SK-N-SH treated with all-trans-retinoic acid at 6 μM for 48 hours (cell line): ENCODE data around the gene TRIM60.
"Not testable (repeated sequence)": the region's sequence is repeated elsewhere in the genome, so short reads cannot be mapped to it uniquely, and the experiment has no call there.

Source experiments
- ATAC-seq: fragments of 200-7000 bp; cut with Tn5 transposase; 3 replicates; pipeline ENCODE4 v1.9.1; 2020; ENCODE audit warnings: mild to moderate bottlenecking, moderate library complexity
- ARNTL ChIP-seq: fragments of 450-650 bp; formaldehyde crosslinking; IDR thresholded peaks from 2 replicates; pipeline ENCODE4 v1.5.0; 2020; ENCODE audit warnings: low read depth, mild to moderate bottlenecking, moderate library complexity, borderline replicate concordance
- CSDC2 ChIP-seq: fragments of 250-450 bp; sonication (Bioruptor Pico); IDR thresholded peaks from 2 replicates; pipeline ENCODE4 v1.5.0; 2020; ENCODE audit warnings: mild to moderate bottlenecking, moderate library complexity
- CSRNP3 ChIP-seq: fragments of 250-450 bp; sonication (Bioruptor Pico); IDR thresholded peaks from 2 replicates; pipeline ENCODE4 v1.5.1; 2021; ENCODE audit warnings: mild to moderate bottlenecking, moderate library complexity
- ESRRG ChIP-seq: fragments of 250-450 bp; sonication (Bioruptor Pico); IDR thresholded peaks from 2 replicates; pipeline ENCODE4 v1.6.1; 2021; ENCODE audit warnings: mild to moderate bottlenecking
- GLIS3 ChIP-seq: fragments of 250-450 bp; sonication (Bioruptor Pico); IDR thresholded peaks from 2 replicates; pipeline ENCODE4 v1.5.0; 2020; ENCODE audit warnings: mild to moderate bottlenecking, moderate library complexity
- ISL1 ChIP-seq: fragments of 250-450 bp; sonication (Bioruptor Pico); IDR thresholded peaks from 2 replicates; pipeline ENCODE4 v2.1.2; 2022; ENCODE audit warnings: mild to moderate bottlenecking, moderate library complexity
- OSR1 ChIP-seq: fragments of 250-450 bp; sonication (Bioruptor Pico); IDR thresholded peaks from 2 replicates; pipeline ENCODE4 v1.8.0; 2022; ENCODE audit warnings: moderate library complexity, mild to moderate bottlenecking, inconsistent platforms
- PATZ1 ChIP-seq: fragments of 250-450 bp; sonication (Bioruptor Pico); IDR thresholded peaks from 2 replicates; pipeline ENCODE4 v1.8.0; 2020; ENCODE audit warnings: mild to moderate bottlenecking, moderate library complexity, borderline replicate concordance
- PPARA ChIP-seq: fragments of 250-450 bp; sonication (Bioruptor Pico); IDR thresholded peaks from 2 replicates; pipeline ENCODE4 v1.5.0; 2020; ENCODE audit warnings: mild to moderate bottlenecking, borderline replicate concordance
- RARB ChIP-seq: fragments of 250-450 bp; sonication (Bioruptor Pico); IDR thresholded peaks from 2 replicates; pipeline ENCODE4 v1.8.0; 2021; ENCODE audit warnings: mild to moderate bottlenecking, moderate library complexity
- SNAI2 ChIP-seq: fragments of 250-450 bp; sonication (Bioruptor Pico); IDR thresholded peaks from 2 replicates; pipeline ENCODE4 v1.5.0; 2020; ENCODE audit warnings: mild to moderate bottlenecking, moderate library complexity
- TCF4 ChIP-seq: fragments of 250-450 bp; sonication (Bioruptor Pico); IDR thresholded peaks from 2 replicates; pipeline ENCODE4 v1.8.0; 2021; ENCODE audit warnings: mild to moderate bottlenecking, moderate library complexity, borderline replicate concordance
- TOX ChIP-seq: fragments of 250-450 bp; sonication (Bioruptor Pico); IDR thresholded peaks from 2 replicates; pipeline ENCODE4 v1.8.0; 2021; ENCODE audit warnings: mild to moderate bottlenecking, moderate library complexity, borderline replicate concordance
- TSHZ2 ChIP-seq: fragments of 250-450 bp; sonication (Bioruptor Pico); IDR thresholded peaks from 2 replicates; pipeline ENCODE4 v1.5.0; 2020; ENCODE audit warnings: mild to moderate bottlenecking, moderate library complexity
- ZC3H10 ChIP-seq: fragments of 250-450 bp; sonication (Bioruptor Pico); IDR thresholded peaks from 2 replicates; pipeline ENCODE4 v1.5.1; 2021; ENCODE audit warnings: mild to moderate bottlenecking, moderate library complexity
- ZFP3 ChIP-seq: fragments of 250-450 bp; sonication (Bioruptor Pico); IDR thresholded peaks from 2 replicates; pipeline ENCODE4 v1.5.0; 2020; ENCODE audit warnings: mild to moderate bottlenecking, moderate library complexity
- ZNF565 ChIP-seq: fragments of 450-650 bp; formaldehyde crosslinking; conservative IDR thresholded peaks from 2 replicates; pipeline ENCODE4 v1.5.0; 2020; ENCODE audit warnings: low read depth, mild to moderate bottlenecking, moderate library complexity
- ZNF70 ChIP-seq: fragments of 450-650 bp; formaldehyde crosslinking; IDR thresholded peaks from 2 replicates; pipeline ENCODE4 v1.5.0; 2020; ENCODE audit warnings: mild to moderate bottlenecking, moderate library complexity
- ZNF8 ChIP-seq: fragments of 450-650 bp; formaldehyde crosslinking; IDR thresholded peaks from 2 replicates; pipeline ENCODE4 v1.5.0; 2020; ENCODE audit warnings: mild to moderate bottlenecking, moderate library complexity

The TRIM60 gene

GRCh38 chr4:165011403-165011802 lies 20.4 kb upstream of the TRIM60 start (continued):
- TF ChIP-seq GLIS3 (no peak), OSR1 (CRISPR knock-in tag) (no peak), PATZ1 (CRISPR knock-in tag) (no peak), TOX (no peak), TCF4 (CRISPR knock-in tag) (no peak), ZFP3 (no peak), ZNF70 (CRISPR knock-in tag) (no peak)

- TF ChIP-seq CSRNP3 (no peak), ZNF565 (CRISPR knock-in tag) (no peak), ARNTL (CRISPR knock-in tag) (no peak), PPARA (CRISPR knock-in tag) (no peak), ZC3H10 (no peak), RARB (CRISPR knock-in tag) (no peak)
- ATAC-seq = no peak
These were observed 18.1 kb upstream of the TRIM60 start for GRCh38 chr4:165013691-165014090.

GRCh38 chr4:165016971-165017370 lies 14.8 kb upstream of the TRIM60 start:
- TF ChIP-seq ESRRG (CRISPR knock-in tag) (no peak), PATZ1 (CRISPR knock-in tag) (no peak), ZNF565 (CRISPR knock-in tag) (no peak), TOX (no peak), SNAI2 (CRISPR knock-in tag) (no peak), PPARA (CRISPR knock-in tag) (no peak)
- TF ChIP-seq, all 23 proteins: peak for 0
- peak; percentile 88 for ATAC-seq

- ATAC-seq = not testable (repeated sequence)
These were observed 11.8 kb upstream of the TRIM60 start for GRCh38 chr4:165019995-165020394.

GRCh38 chr4:165025782-165026181 lies 6.0 kb upstream of the TRIM60 start:
- not testable (repeated sequence) for ATAC-seq

- TF ChIP-seq CSDC2 (no peak), SNAI2 (CRISPR knock-in tag) (no peak), PPARA (CRISPR knock-in tag) (no peak), ZFP3 (no peak), ZC3H10 (no peak)
- ATAC-seq = no peak
These were observed 3.9 kb upstream of the TRIM60 start for GRCh38 chr4:165027762-165028402.

- no peak for ATAC-seq
- no peak for TF ChIP-seq ESRRG (CRISPR knock-in tag)
- no peak for TF ChIP-seq TSHZ2 (CRISPR knock-in tag)
- no peak for TF ChIP-seq ZNF565 (CRISPR knock-in tag)
- TF ChIP-seq RARB (CRISPR knock-in tag) = no peak
- TF ChIP-seq PATZ1 (CRISPR knock-in tag) = no peak
- no peak for TF ChIP-seq ARNTL (CRISPR knock-in tag)
- TF ChIP-seq OSR1 (CRISPR knock-in tag) = no peak
- TF ChIP-seq ZNF8 (CRISPR knock-in tag) = no peak
- TF ChIP-seq CSRNP3 = no peak
- no peak for TF ChIP-seq TOX
- TF ChIP-seq ISL1 (CRISPR knock-in tag) = no peak
- no peak for TF ChIP-seq GLIS3
These were observed 16.4 kb downstream of the TRIM60 start for GRCh38 chr4:165048170-165048569.
